ENCODE measurements around the gene MECP2. TPM values are rescaled to one million over a fixed set of nuclear protein-coding genes. Genes with fewer than 3 reads are reported as not detected.

MECP2 gene
- total RNA-seq, 1 experiment from 2014 or later: 52.8 TPM

GRCh38 chrX:154024271-154024670 lies 73.2 kb downstream of the MECP2 start:
- Histone ChIP-seq H3K36me3 (ENCODE audit: insufficient read depth, low read length, poor library complexity, severe bottlenecking) (peaks cover 1% of the 10 kb centered on the region), H3K27me3 (replicated peaks; ENCODE audit: insufficient read depth, low read depth, low read length, poor library complexity) (peaks cover 21% of the 10 kb centered on the region), H3K27ac (ENCODE audit: low read depth, low read length, poor library complexity, severe bottlenecking) (no peak overlapping the region), H3K4me1 (ENCODE audit: insufficient read depth, low read length, poor library complexity, severe bottlenecking) (no peaks in the 10 kb centered on the region), H3K9me3 (ENCODE audit: low read depth, low read length, poor library complexity, severe bottlenecking) (no peaks in the 10 kb centered on the region), H3K4me3 (ENCODE audit: low read depth, low read length, poor library complexity, severe bottlenecking) (no peak overlapping the region)
- no peak for DNase-seq (ENCODE audit: low spot score)
- ChIA-PET CTCF (no interaction called here), POLR2A (ENCODE audit: low non-redundant PET) (no interaction called here)
- intact Hi-C loops (cut with micrococcal nuclease; ENCODE audit: unreplicated experiment): no loop called here
- TF ChIP-seq EZH2 (IDR thresholded peaks at IDR 0.05; ENCODE audit: borderline replicate concordance, low read depth, low read length, poor library complexity, severe bottlenecking) (no peak), CTCF (conservative IDR thresholded peaks at IDR 0.05; ENCODE audit: low read depth, low read length) (no peak)
- no TSS peak for BruUV-seq (replicated peaks)

- Histone ChIP-seq H3K36me3 (ENCODE audit: insufficient read depth, low read length, poor library complexity, severe bottlenecking) (no peaks in the 10 kb centered on the region), H3K4me1 (ENCODE audit: insufficient read depth, low read length, poor library complexity, severe bottlenecking) (no peaks in the 10 kb centered on the region), H3K27me3 (replicated peaks; ENCODE audit: insufficient read depth, low read depth, low read length, poor library complexity) (peaks cover 21% of the 10 kb centered on the region), H3K27ac (ENCODE audit: low read depth, low read length, poor library complexity, severe bottlenecking) (no peak overlapping the region), H3K9me3 (ENCODE audit: low read depth, low read length, poor library complexity, severe bottlenecking) (no peaks in the 10 kb centered on the region), H3K4me3 (ENCODE audit: low read depth, low read length, poor library complexity, severe bottlenecking) (no peak overlapping the region)
- no TSS peak for BruUV-seq (replicated peaks)
- TF ChIP-seq CTCF (conservative IDR thresholded peaks at IDR 0.05; ENCODE audit: low read depth, low read length): no peak
- no peak for TF ChIP-seq EZH2 (IDR thresholded peaks at IDR 0.05; ENCODE audit: borderline replicate concordance, low read depth, low read length, poor library complexity, severe bottlenecking)
- intact Hi-C loops (cut with micrococcal nuclease; ENCODE audit: unreplicated experiment): no loop called here
- CTCF ChIA-PET: no interaction called here
- POLR2A ChIA-PET (ENCODE audit: low non-redundant PET): no interaction called here
- no peak for DNase-seq (ENCODE audit: low spot score)
Observed at GRCh38 chrX:154023276-154024000, 74.1 kb downstream of the MECP2 start.

- intact Hi-C loops (cut with micrococcal nuclease; ENCODE audit: unreplicated experiment): no loop called here
- CTCF ChIA-PET: no interaction called here
- TF ChIP-seq CTCF (conservative IDR thresholded peaks at IDR 0.05; ENCODE audit: low read depth, low read length): no peak
- TF ChIP-seq EZH2 (IDR thresholded peaks at IDR 0.05; ENCODE audit: borderline replicate concordance, low read depth, low read length, poor library complexity, severe bottlenecking): no peak
Observed at GRCh38 chrX:154022108-154022507, 75.4 kb downstream of the MECP2 start.

More at GRCh38 chrX:154022108-154022507, 75.4 kb downstream of the MECP2 start:
- no peak for DNase-seq (ENCODE audit: low spot score)
- H3K9me3 ChIP-seq (ENCODE audit: low read depth, low read length, poor library complexity, severe bottlenecking): no peaks in the 10 kb centered on the region
- POLR2A ChIA-PET (ENCODE audit: low non-redundant PET): no interaction called here
- H3K36me3 ChIP-seq (ENCODE audit: insufficient read depth, low read length, poor library complexity, severe bottlenecking): peaks cover 9% of the 10 kb centered on the region
- BruUV-seq (replicated peaks): no TSS peak
- no peak overlapping the region for H3K4me3 ChIP-seq (ENCODE audit: low read depth, low read length, poor library complexity, severe bottlenecking)
- H3K27me3 ChIP-seq (replicated peaks; ENCODE audit: insufficient read depth, low read depth, low read length, poor library complexity): peaks cover 21% of the 10 kb centered on the region
- H3K27ac ChIP-seq (ENCODE audit: low read depth, low read length, poor library complexity, severe bottlenecking): no peak overlapping the region
- no peaks in the 10 kb centered on the region for H3K4me1 ChIP-seq (ENCODE audit: insufficient read depth, low read length, poor library complexity, severe bottlenecking)
